ENCODE results near the gene OLFML2A.

OLFML2A gene

DNA sequence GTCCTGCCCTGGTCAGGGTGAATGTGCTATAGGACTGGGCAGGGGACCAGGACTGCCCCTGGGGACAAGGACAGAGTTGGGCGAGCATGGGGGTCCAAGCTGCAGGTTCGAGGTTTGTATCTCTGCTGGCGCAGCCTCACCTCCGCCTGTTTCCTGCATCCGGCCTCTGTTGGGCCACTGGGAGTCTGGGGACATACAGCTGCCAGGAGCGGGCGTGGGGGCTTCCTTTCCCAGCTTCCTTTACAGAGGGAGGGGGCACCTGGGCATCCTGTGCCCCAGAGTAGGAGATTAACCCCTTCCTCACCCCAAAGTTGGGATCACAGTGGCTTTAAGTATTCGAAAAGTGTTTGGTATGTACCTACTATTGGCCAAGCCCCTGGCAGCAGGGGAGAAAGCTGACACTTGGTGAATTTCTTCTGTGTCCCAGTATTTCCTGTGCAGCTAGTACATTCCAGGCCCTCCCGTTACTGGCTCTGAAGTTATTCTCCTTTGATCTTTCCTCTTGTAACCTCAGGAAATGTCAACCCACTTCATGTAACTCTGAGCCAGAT, 19.0 kb downstream of the OLFML2A start:
- no peak for ATAC-seq (replicated peaks; ENCODE audit: extremely low read depth, poor library complexity, severe bottlenecking)
- H3K9me3 Mint-ChIP-seq, result no peaks in the 10 kb centered on the region

GRCh38 chr9:124797343-124798103, 20.6 kb downstream of the OLFML2A start:
- Mint-ChIP-seq H3K27ac (ENCODE audit: low read depth) (no peak overlapping the region), H3K36me3 (ENCODE audit: insufficient read depth) (no peaks in the 10 kb centered on the region), H3K27me3 (peaks cover 28% of the 10 kb centered on the region), H3K9me3 (no peaks in the 10 kb centered on the region), H3K4me1 (no peaks in the 10 kb centered on the region), H3K4me3 (no peak overlapping the region)
- DNase-seq (ENCODE audit: low spot score in 2 of 2) (no peak), ATAC-seq (replicated peaks; ENCODE audit: extremely low read depth, poor library complexity, severe bottlenecking) (no peak)

More for the DNA sequence above, 19.0 kb downstream of the OLFML2A start:
- Mint-ChIP-seq H3K4me3 (no peak overlapping the region), H3K27me3 (peaks cover 23% of the 10 kb centered on the region), H3K4me1 (no peaks in the 10 kb centered on the region), H3K27ac (ENCODE audit: low read depth) (no peak overlapping the region), H3K36me3 (ENCODE audit: insufficient read depth) (no peaks in the 10 kb centered on the region)
- DNase-seq (ENCODE audit: low spot score in 2 of 2), result no peak

DNA sequence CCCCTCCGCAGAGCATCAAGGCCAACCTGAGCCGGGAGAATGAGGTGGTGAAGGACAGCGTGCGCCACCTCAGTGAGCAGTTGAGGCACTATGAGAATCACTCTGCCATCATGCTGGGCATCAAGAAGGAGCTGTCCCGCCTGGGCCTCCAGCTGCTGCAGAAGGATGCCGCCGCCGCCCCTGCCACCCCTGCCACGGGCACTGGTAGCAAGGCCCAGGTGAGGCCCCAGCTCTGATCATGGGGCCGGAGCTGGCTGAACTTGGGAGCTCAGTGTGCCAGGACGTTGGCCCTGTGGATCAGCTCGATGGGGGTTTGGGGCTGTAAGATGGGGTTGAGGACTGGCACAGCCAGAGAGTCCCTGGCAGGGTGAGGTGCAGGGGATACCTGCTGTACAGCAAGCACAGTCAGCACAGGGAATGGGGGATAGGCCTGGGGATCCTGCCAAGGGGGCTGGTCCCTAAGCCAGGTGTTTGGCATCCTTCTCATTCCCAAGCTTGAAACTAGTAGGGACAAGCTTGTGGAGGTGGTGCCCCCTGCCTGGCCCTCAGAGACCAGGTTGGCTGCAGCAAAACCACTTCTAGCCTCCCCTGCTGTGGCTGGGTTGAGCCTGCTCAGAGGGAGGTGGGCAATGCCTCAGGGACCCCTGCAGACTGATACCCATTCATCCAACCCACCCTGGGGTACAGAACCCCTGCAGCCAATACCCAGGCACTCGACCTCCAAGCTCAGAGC, 22.5 kb downstream of the OLFML2A start:
- no peak overlapping the region for H3K27ac Mint-ChIP-seq (ENCODE audit: low read depth)
- no peaks in the 10 kb centered on the region for H3K36me3 Mint-ChIP-seq (ENCODE audit: insufficient read depth)
- no peak overlapping the region for H3K4me3 Mint-ChIP-seq
- no peak for ATAC-seq (replicated peaks; ENCODE audit: extremely low read depth, poor library complexity, severe bottlenecking)
- H3K4me1 Mint-ChIP-seq, result no peaks in the 10 kb centered on the region
- H3K27me3 Mint-ChIP-seq, result peaks cover 28% of the 10 kb centered on the region
- DNase-seq (ENCODE audit: low spot score in 2 of 2), result no peak
- no peaks in the 10 kb centered on the region for H3K9me3 Mint-ChIP-seq

DNA sequence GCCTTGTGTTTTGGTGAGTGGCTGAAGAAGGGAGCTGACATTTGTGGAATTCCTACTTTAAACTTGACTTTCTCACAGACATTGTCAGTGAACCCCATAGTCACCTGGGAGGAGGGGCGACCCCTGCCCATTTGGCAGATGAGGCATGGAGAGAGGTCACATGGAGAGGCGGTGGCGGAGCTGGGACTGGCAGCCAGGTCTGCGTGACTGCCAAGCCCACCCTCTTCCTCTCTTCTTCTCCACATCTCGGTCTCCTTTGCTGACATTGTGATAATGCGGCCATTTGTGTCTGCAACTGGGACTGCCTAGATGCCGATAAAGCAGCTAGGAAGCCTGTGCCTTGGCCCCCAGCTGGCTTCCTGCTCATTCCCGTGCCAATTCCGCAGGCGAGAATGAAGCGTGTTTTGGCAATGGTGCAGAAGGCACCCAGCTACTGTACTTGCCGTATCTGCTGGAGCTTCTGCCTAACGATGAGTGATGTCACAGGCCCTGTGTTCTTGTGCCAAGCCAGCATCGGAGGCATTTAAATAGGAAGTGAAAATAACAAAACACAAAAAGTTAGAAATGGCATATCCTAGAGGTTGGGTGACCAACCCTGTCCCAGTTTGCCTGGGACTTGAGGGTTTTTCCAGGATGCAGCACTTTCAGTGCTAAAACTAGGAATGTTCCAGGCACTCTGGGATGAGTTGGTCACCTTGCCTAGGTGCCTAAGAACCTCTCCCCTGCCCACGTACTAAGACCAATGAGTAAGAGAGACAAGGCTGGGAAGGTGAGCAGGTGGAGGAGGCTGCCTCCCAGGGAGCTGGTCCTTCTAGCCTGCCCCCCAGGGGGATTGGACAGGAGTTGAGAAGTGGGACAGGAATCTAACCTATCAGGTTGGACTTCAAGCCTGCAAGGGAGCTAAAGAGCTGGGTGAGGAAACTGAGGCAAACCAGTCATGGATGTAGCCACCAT, 23.6 kb downstream of the OLFML2A start:
- Mint-ChIP-seq H3K27me3 (peaks cover 28% of the 10 kb centered on the region), H3K4me3 (no peak overlapping the region), H3K36me3 (ENCODE audit: insufficient read depth) (no peaks in the 10 kb centered on the region), H3K4me1 (no peaks in the 10 kb centered on the region), H3K9me3 (no peaks in the 10 kb centered on the region), H3K27ac (ENCODE audit: low read depth) (no peak overlapping the region)
- ATAC-seq (replicated peaks; ENCODE audit: extremely low read depth, poor library complexity, severe bottlenecking) (peak; percentile 24), DNase-seq (ENCODE audit: low spot score in 2 of 2) (no peak)

DNA sequence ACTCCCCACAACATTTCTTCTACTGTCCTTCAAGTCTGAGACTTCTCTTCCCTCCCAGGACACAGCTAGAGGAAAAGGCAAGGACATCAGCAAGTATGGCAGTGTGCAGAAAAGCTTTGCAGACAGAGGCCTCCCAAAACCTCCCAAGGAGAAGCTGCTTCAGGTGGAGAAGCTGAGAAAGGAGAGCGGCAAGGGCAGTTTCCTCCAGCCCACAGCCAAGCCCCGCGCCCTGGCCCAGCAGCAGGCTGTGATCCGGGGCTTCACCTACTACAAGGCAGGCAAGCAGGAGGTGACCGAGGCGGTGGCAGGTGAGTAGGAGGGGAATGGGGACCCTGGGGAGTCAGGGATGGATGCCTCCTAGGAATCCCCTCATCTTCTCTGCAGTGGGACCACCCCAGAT, 24.4 kb downstream of the OLFML2A start:
- H3K27ac Mint-ChIP-seq (ENCODE audit: low read depth), result no peak overlapping the region
- no peaks in the 10 kb centered on the region for H3K4me1 Mint-ChIP-seq
- no peaks in the 10 kb centered on the region for H3K36me3 Mint-ChIP-seq (ENCODE audit: insufficient read depth)
- ATAC-seq (replicated peaks; ENCODE audit: extremely low read depth, poor library complexity, severe bottlenecking) (no peak), DNase-seq (ENCODE audit: low spot score in 2 of 2) (no peak)
- no peak overlapping the region for H3K4me3 Mint-ChIP-seq
- peaks cover 28% of the 10 kb centered on the region for H3K27me3 Mint-ChIP-seq
- H3K9me3 Mint-ChIP-seq, result no peaks in the 10 kb centered on the region

- H3K9me3 Mint-ChIP-seq, result no peaks in the 10 kb centered on the region
- H3K27me3 Mint-ChIP-seq, result peaks cover 26% of the 10 kb centered on the region
- H3K4me3 Mint-ChIP-seq, result no peak overlapping the region
- H3K36me3 Mint-ChIP-seq (ENCODE audit: insufficient read depth), result no peaks in the 10 kb centered on the region
- no peak for ATAC-seq (replicated peaks; ENCODE audit: extremely low read depth, poor library complexity, severe bottlenecking)
- H3K4me1 Mint-ChIP-seq, result no peaks in the 10 kb centered on the region
- no peak overlapping the region for H3K27ac Mint-ChIP-seq (ENCODE audit: low read depth)
- DNase-seq (ENCODE audit: low spot score in 2 of 2), result no peak
Observed at GRCh38 chr9:124802426-124802825, 25.5 kb downstream of the OLFML2A start.

DNA sequence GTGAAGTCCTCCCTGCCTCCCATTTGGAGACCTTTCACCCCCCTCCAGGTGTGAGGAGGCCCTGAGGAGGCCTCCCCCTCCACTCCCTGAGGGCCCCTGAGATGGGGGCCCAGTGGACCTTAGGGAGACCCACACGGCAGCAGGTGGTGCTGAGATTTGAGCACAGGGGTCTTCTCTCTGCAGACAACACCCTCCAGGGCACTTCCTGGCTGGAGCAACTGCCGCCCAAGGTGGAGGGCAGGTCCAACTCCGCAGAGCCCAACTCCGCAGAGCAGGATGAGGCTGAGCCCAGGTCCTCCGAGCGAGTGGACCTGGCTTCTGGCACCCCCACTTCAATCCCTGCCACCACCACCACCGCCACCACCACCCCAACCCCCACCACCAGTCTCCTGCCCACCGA, 27.0 kb downstream of the OLFML2A start:
- H3K36me3 Mint-ChIP-seq (ENCODE audit: insufficient read depth), result no peaks in the 10 kb centered on the region
- H3K4me1 Mint-ChIP-seq, result no peaks in the 10 kb centered on the region
- no peak overlapping the region for H3K4me3 Mint-ChIP-seq
- ATAC-seq (replicated peaks; ENCODE audit: extremely low read depth, poor library complexity, severe bottlenecking) (no peak), DNase-seq (ENCODE audit: low spot score in 2 of 2) (no peak)
- no peaks in the 10 kb centered on the region for H3K9me3 Mint-ChIP-seq
- H3K27me3 Mint-ChIP-seq, result peaks cover 25% of the 10 kb centered on the region
- H3K27ac Mint-ChIP-seq (ENCODE audit: low read depth), result no peak overlapping the region

DNA sequence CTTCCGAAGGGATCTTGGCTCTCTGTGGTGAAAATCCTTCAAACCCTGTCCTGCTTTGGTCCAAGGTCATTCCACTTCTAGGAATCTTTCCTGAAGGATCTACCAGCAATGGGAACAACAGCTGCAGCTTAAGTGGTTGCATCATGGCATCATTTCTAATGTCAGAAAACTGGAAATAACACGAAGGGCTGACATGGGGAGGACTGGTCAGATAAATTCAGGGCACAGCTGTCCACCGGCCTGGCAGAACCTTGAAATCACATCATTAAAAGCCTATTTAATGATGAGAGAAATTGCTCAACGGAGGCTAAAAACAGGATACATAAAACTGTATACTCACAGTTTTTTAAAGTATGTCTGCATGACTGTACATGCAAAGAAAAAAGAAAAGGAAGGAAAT, 28.3 kb downstream of the OLFML2A start:
- no peaks in the 10 kb centered on the region for H3K4me1 Mint-ChIP-seq
- no peak for ATAC-seq (replicated peaks; ENCODE audit: extremely low read depth, poor library complexity, severe bottlenecking)
- no peak overlapping the region for H3K27ac Mint-ChIP-seq (ENCODE audit: low read depth)
- no peaks in the 10 kb centered on the region for H3K9me3 Mint-ChIP-seq
- no peaks in the 10 kb centered on the region for H3K36me3 Mint-ChIP-seq (ENCODE audit: insufficient read depth)
- no peak overlapping the region for H3K4me3 Mint-ChIP-seq
- peaks cover 25% of the 10 kb centered on the region for H3K27me3 Mint-ChIP-seq
- DNase-seq (ENCODE audit: low spot score in 2 of 2), result no peak

DNA sequence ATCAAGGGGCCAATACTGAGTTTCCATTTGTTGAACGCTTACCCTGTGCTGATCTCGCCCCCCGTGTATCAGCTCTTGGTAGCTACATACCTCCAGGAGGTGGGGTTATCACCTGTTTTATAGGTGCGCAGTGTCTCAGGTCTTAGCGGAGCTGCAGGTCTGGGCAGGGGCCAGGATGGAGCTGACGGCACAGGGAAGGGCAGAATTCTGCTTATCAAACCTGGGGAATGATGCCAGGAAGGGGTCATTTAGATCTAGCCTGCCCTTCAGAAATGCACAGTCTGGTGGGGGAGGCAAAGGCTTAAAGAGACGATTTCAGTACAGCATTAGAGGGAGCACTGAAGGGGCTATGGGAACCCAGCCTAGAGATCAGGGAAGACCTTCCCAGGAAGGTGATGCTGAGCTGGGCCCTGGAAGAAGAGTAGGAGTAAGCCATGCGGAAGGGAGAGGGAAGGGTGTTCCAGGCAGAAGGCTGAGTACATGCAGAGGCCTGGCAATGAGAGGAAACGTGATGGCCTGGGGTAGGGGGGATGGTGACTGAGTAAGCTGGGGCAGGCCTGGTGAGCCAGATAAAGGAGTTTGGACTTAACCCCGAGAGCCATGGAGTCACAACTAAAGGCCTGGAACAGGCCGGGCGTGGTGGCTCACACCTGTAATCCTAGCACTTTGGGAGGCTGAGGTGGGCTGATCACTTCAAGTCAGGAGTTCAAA, 31.5 kb downstream of the OLFML2A start:
- Mint-ChIP-seq H3K4me1 (no peaks in the 10 kb centered on the region), H3K27me3 (peaks cover 14% of the 10 kb centered on the region), H3K9me3 (no peaks in the 10 kb centered on the region), H3K27ac (ENCODE audit: low read depth) (no peak overlapping the region), H3K4me3 (no peak overlapping the region), H3K36me3 (ENCODE audit: insufficient read depth) (no peaks in the 10 kb centered on the region)
- ATAC-seq (replicated peaks; ENCODE audit: extremely low read depth, poor library complexity, severe bottlenecking), result no peak
- no peak for DNase-seq (ENCODE audit: low spot score in 2 of 2)

DNA sequence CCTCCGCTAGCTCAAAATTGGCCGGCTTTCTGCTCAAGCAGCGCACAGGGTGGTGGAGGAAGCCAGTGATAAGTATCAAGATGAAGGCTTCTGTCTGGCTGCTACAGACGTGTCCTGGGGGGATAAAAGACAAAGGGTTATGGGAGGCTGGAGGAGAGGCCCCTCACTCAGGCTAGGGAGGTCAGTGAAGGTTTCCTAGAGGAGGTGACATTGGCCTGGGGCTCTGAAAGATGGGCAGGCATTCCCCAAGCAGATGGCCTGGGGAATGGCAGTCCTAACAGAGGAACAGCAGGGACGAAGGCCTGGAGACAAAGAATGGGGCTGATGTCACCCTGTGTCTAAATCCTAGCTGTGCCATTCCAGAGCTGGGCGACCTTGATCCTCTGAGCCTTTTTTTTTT, 32.3 kb downstream of the OLFML2A start:
- no peaks in the 10 kb centered on the region for H3K36me3 Mint-ChIP-seq (ENCODE audit: insufficient read depth)
- DNase-seq (ENCODE audit: low spot score in 2 of 2) (no peak), ATAC-seq (replicated peaks; ENCODE audit: extremely low read depth, poor library complexity, severe bottlenecking) (no peak)
- no peaks in the 10 kb centered on the region for H3K4me1 Mint-ChIP-seq
- no peak overlapping the region for H3K4me3 Mint-ChIP-seq
- no peak overlapping the region for H3K27ac Mint-ChIP-seq (ENCODE audit: low read depth)
- no peaks in the 10 kb centered on the region for H3K9me3 Mint-ChIP-seq
- peaks cover 14% of the 10 kb centered on the region for H3K27me3 Mint-ChIP-seq

DNA sequence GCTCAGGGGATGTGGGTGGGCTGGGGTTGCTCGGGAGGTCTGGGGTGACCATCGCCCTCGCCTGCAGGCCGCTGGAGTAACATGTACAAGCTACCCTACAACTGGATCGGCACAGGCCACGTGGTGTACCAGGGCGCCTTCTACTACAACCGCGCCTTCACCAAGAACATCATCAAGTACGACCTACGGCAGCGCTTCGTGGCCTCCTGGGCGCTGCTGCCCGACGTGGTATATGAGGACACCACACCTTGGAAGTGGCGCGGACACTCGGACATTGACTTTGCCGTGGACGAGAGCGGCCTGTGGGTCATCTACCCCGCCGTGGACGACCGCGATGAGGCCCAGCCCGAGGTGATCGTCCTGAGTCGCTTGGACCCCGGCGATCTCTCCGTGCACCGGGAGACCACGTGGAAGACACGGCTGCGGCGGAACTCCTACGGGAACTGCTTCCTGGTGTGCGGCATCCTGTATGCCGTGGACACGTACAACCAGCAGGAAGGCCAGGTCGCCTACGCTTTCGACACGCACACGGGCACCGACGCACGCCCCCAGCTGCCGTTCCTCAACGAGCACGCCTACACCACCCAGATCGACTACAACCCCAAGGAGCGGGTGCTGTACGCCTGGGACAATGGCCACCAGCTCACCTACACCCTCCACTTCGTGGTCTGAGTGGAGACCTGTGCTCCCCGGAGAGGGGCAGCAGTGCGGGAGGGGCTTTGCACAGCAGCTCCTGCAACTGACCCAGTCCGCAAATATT, 33.0 kb downstream of the OLFML2A start:
- no peak overlapping the region for H3K27ac Mint-ChIP-seq (ENCODE audit: low read depth)
- H3K27me3 Mint-ChIP-seq, result peaks cover 14% of the 10 kb centered on the region
- no peak overlapping the region for H3K4me3 Mint-ChIP-seq
- H3K9me3 Mint-ChIP-seq, result no peaks in the 10 kb centered on the region
- no peak for ATAC-seq (replicated peaks; ENCODE audit: extremely low read depth, poor library complexity, severe bottlenecking)
- H3K4me1 Mint-ChIP-seq, result no peaks in the 10 kb centered on the region
- H3K36me3 Mint-ChIP-seq (ENCODE audit: insufficient read depth), result no peaks in the 10 kb centered on the region
- no peak for DNase-seq (ENCODE audit: low spot score in 2 of 2)

Measured in central memory CD8-positive, alpha-beta T cell (primary cell).